ENCODE measurements around the gene MACO1.

DNA sequence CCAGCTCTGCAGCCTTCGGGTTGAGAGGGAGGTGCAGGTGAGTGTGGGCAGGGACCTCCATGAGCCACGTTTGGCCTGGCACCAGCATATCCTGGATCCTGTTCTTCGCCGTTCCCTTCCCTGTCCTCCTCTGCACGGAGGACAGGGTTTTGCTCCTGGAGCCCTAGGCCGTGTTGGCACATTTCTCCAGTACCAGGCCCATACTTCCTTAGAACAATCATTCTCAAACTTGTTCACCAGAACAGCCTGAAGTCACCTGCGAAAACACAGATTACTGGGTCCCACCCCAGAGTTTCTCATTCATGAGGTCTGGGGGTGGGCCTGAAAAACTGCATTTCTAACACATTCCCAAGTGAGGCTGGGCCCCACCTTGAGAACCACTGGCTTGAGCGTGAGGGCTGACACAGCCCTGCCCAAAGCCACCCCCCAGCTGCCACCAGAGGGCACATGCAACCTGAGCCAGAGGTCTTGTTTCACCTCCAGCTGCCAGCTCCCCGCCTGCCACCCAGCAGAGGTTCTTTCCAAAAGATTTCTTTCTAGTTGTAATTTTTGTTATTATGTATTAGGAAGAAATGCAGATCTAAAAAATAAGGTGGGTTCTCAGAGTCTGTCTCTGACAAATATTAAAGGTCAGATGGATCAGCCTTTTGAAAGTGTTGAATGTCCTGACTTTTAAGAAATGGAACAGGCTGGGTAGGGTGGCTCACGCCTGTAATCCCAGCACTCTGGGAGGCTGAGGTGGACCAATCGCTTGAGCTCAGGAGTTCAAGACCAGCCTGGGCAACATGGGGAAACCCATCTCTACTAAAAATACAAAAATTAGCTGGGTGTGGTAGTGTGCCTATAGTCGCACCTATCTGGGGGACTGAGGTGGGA lies 73.1 kb downstream of the MACO1 start:
- TF ChIP-seq, protein P1, sequence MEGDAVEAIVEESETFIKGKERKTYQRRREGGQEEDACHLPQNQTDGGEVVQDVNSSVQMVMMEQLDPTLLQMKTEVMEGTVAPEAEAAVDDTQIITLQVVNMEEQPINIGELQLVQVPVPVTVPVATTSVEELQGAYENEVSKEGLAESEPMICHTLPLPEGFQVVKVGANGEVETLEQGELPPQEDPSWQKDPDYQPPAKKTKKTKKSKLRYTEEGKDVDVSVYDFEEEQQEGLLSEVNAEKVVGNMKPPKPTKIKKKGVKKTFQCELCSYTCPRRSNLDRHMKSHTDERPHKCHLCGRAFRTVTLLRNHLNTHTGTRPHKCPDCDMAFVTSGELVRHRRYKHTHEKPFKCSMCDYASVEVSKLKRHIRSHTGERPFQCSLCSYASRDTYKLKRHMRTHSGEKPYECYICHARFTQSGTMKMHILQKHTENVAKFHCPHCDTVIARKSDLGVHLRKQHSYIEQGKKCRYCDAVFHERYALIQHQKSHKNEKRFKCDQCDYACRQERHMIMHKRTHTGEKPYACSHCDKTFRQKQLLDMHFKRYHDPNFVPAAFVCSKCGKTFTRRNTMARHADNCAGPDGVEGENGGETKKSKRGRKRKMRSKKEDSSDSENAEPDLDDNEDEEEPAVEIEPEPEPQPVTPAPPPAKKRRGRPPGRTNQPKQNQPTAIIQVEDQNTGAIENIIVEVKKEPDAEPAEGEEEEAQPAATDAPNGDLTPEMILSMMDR (CRISPR knock-in tag; IDR thresholded peaks at IDR 0.05) = peak; percentile 73
- TF ChIP-seq SMC3 (IDR thresholded peaks at IDR 0.05; ENCODE audit: low read length) = peak; percentile 33; the same call in 1 of the 2 replicates
- TF ChIP-seq ZNF788 (CRISPR knock-in tag; IDR thresholded peaks at IDR 0.05; ENCODE audit: borderline replicate concordance) = no peak
- no peak for TF ChIP-seq ERF (CRISPR knock-in tag; IDR thresholded peaks at IDR 0.05)
- no peak for TF ChIP-seq HDAC1 (CRISPR knock-in tag; IDR thresholded peaks at IDR 0.05)
- TF ChIP-seq CHD4 (IDR thresholded peaks at IDR 0.05; ENCODE audit: borderline replicate concordance, low read length) = no peak
- TF ChIP-seq EZH2 (conservative IDR thresholded peaks at IDR 0.05; ENCODE audit: low read depth, low read length) = no peak
- TF ChIP-seq ZNF605 (CRISPR knock-in tag; IDR thresholded peaks at IDR 0.05) = no peak
- no peak for TF ChIP-seq AHR (CRISPR knock-in tag; IDR thresholded peaks at IDR 0.05)
- no peak for TF ChIP-seq KDM1A (CRISPR knock-in tag; IDR thresholded peaks at IDR 0.05)

Measured in HepG2 (cell line).